Thymus (tissue), 11 donors: ENCODE data around the gene POLD2. TPM values are rescaled to one million over a fixed set of nuclear protein-coding genes. Genes with fewer than 3 reads are reported as not detected.

Experiments
- DNase-seq, 9 donors: peaks; one replicate each; pipeline ENCODE4 v3.0.0-alpha.2; 2013; ENCODE audit warnings: low spot score in 9 of 9, low read depth in 6 of 9, missing footprints in 1 of 9
- H3K27ac ChIP-seq, 2 donors: one replicate each; pipeline ENCODE4 v1.5.1; 2013; ENCODE audit warnings: control low read depth in 1 of 2, low read depth in 1 of 2, low read length in 1 of 2, mild to moderate bottlenecking in 1 of 2, moderate library complexity in 1 of 2
- H3K27me3 ChIP-seq, 2 donors: one replicate each; pipeline ENCODE4 v1.5.1; 2013; ENCODE audit warnings: low read length in 1 of 2; ENCODE audit not compliant: control insufficient read depth in 2 of 2, insufficient read depth in 1 of 2
- H3K36me3 ChIP-seq, 2 donors: one replicate each; pipeline ENCODE4 v1.5.1; 2013; ENCODE audit warnings: low read length in 1 of 2, mild to moderate bottlenecking in 1 of 2, moderate library complexity in 1 of 2; ENCODE audit not compliant: control insufficient read depth in 2 of 2, insufficient read depth in 2 of 2
- H3K4me1 ChIP-seq, 2 donors: one replicate each; pipeline ENCODE4 v1.5.1; 2013; ENCODE audit warnings: low read length in 2 of 2; ENCODE audit not compliant: control insufficient read depth in 2 of 2, insufficient read depth in 2 of 2
- H3K4me3 ChIP-seq, 2 donors: one replicate each; pipeline ENCODE4 v1.5.1; 2013; ENCODE audit warnings: low read length in 2 of 2, control low read depth in 1 of 2, mild to moderate bottlenecking in 1 of 2
- H3K9me3 ChIP-seq, 2 donors: one replicate each; pipeline ENCODE4 v1.5.1; 2013; ENCODE audit warnings: low read length in 1 of 2, mild to moderate bottlenecking in 1 of 2; ENCODE audit not compliant: control insufficient read depth in 2 of 2, insufficient read depth in 1 of 2
- WGBS: extraction: QIAGEN DNeasy Blood & Tissue Kit; methylation state at CpG from one replicate; pipeline ENCODE4 v1.1.7; 2013; 5-methylcytosine and 5-hydroxymethylcytosine counted together
- polyA plus RNA-seq: library from polyadenylated mRNA; stranded (reverse); fragments of 200-250 nt; gene quantifications from one replicate; pipeline ENCODE4 v1.2.3, GENCODE V29; 2013
- total RNA-seq: library from RNA; stranded (reverse); fragments of 120-200 nt; gene quantifications from one replicate; pipeline ENCODE4 v1.2.4, GENCODE V29; 2013
- donor health status: healthy.

Gene POLD2
- total and polyA plus RNA-seq, 2 donors = 44.0 to 79.6 TPM

DNA sequence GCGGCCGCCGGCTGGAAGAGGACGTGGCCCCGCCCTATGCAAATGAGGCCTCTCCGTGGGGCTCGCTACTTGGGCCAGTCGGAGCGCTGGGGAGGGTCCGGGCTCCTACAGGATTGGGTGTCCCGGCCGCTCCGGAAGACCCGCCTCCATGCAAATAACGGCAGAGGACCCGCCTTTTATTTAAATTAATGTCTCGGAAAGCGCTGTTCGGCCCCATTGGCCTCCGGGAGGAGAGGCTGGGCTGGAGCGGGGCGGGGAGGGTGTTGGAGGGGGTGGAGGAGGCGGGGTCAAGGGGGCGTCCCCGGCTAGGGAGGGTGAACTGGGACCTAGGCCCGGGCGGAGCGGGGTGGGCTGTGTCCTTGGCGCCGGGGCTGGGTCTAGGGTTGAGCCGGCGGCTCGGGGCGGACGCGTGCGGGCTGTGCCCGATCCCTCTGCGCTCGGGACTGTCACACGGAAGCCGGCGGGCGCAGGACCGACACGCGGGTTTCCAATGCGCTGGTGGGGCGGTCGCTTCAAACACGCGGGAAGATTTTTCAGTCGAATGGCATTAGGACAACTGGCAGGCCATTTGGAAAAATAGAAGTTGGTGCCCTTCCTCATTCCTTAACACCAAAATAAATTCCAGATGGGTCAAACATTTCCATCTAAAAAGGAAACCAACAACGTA lies 40.7 kb downstream of the POLD2 start:
- under 1% methylated on average over 54 of the region's 54 CpGs for WGBS
- Histone ChIP-seq H3K9me3 (peaks cover 0 to 4% of the 10 kb centered on the region in 2 donors), H3K27ac (peak overlapping the region; percentile 74 to 90), H3K4me3 (peak overlapping the region; percentile 51 to 89), H3K4me1 (peaks cover 26 to 71% of the 10 kb centered on the region in 2 donors), H3K27me3 (no peaks in the 10 kb centered on the region), H3K36me3 (peaks cover 33 to 34% of the 10 kb centered on the region in 2 donors)
- peak; percentile 83 to 99 (median 97) for DNase-seq

DNA sequence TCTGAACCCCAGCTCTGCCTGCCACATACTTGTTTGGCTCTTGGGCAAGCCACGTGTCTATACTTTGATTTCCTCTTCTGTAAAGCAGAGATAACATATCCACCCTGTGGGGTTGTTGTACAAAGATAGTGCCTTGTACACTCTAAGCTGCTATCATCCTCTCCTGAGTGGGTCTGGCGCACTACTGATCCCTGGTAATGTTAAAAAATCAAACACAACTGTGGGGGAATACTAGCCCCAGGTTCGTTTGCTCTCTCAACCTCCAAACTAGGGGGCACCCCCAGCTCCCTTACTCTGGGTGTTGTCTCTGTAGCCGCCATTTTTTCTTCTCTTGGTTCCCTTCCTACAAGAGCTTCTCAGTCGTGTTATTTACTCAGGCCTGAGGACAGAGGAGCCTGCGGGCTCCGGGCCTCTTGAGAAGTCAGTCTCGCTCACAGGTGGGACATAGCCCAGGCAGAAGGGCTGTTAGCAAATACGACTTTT lies 42.0 kb downstream of the POLD2 start:
- peak in 2 of 9 donors; percentile 46 to 73 for DNase-seq
- no peaks in the 10 kb centered on the region for H3K27me3 ChIP-seq
- H3K9me3 ChIP-seq = peaks cover 0 to 3% of the 10 kb centered on the region in 2 donors
- H3K4me1 ChIP-seq = peaks cover 26 to 75% of the 10 kb centered on the region in 2 donors
- WGBS = 58% methylated on average over 9 of the region's 9 CpGs
- H3K27ac ChIP-seq = peak overlapping the region; percentile 78 to 97
- H3K36me3 ChIP-seq = peaks cover 46 to 48% of the 10 kb centered on the region in 2 donors
- H3K4me3 ChIP-seq = peak overlapping the region; percentile 86 to 89

DNA sequence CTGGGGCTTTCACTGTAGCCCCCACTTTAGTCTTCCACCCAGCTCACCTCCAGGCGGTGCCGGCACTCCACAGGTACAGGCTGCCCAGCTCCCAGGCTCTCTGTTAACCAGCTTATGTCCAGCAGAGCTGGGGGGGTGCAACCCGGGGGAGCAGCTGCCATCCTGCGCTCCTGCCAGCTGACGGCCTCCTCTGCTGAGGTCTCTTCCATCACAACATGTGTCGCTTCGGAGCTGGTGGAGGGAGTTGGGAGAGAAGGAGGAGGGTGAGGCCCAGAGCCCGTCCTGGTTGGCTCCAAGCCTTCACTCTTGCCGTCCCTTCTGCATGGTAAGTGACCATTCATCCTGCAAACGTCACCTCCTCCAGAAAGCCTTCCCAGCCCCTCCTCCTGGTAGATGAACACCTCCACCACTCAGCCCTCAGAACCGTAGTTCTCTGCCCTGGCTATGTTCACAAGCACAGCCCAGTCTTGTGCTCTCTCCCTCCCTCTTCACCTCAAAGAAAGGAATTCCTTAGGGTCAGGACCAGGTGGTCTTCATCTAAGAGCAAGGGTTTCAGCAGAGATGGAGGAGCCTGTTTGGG lies 42.6 kb downstream of the POLD2 start:
- Histone ChIP-seq H3K27me3 (no peaks in the 10 kb centered on the region), H3K36me3 (peaks cover 52 to 53% of the 10 kb centered on the region in 2 donors), H3K4me1 (peaks cover 26 to 72% of the 10 kb centered on the region in 2 donors), H3K27ac (peak overlapping the region; percentile 78 to 97), H3K9me3 (no peaks in the 10 kb centered on the region), H3K4me3 (peak overlapping the region; percentile 86 to 89)
- no peak for DNase-seq
- 95% methylated on average over 11 of the region's 11 CpGs for WGBS

DNA sequence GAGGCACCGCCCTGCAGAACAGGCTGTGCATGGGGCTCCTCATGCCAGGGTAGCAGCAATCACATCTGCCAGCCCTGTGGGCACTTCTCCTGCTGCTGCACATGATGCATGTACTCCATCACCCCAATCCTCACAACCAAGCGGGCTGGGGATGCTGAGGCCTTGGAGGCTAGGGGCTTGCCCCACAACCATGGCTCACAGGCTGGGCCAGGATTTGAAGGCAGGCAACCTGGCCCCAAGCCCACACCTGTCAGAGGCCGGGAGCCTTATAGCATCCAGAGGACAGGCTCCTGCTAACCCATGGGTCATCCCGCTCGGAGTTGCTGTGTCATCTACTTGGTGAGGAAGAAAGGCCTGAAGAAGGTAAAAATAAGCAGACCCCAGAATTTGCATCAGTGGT lies 43.2 kb downstream of the POLD2 start:
- no peak overlapping the region for H3K4me3 ChIP-seq
- no peak overlapping the region for H3K27ac ChIP-seq
- 97% methylated on average over 5 of the region's 5 CpGs for WGBS
- H3K4me1 ChIP-seq = peaks cover 26 to 65% of the 10 kb centered on the region in 2 donors
- H3K27me3 ChIP-seq = no peaks in the 10 kb centered on the region
- no peaks in the 10 kb centered on the region for H3K9me3 ChIP-seq
- no peak for DNase-seq
- H3K36me3 ChIP-seq = peaks cover 58 to 59% of the 10 kb centered on the region in 2 donors

DNA sequence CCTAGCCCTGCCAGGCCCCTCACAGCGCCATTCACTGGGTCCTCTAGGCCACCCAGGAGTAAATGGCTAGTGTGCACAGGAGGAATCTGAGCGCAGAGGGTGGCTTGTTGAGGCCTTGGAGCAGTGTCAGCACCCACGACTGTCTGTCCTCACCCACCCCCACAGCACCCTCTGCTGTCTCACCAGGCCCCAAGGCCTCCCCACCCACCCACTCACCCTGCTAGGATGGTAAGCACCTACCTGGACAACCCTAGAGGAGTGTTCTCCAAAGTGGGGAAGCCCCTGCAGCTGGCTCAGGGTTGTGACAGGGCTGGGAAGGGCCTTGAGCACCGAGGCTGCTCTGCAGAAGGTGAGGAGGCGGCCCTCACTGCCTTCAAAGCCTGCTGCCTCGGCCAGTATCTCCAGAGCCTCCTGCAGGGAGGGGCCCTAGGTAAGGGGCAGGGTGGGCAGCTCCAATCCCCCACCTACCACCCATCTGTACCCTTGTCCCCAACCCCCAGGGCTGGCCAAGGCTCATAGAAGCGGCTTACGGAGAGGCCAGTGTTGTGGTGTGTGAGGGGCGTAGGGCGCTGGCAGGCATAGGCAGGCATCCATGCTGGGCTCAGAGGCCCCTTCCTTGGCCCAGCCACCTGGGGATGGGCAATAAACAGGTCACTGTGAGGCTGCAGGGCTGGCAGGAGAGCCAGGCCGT lies 43.9 kb downstream of the POLD2 start:
- Histone ChIP-seq H3K36me3 (peaks cover 61% of the 10 kb centered on the region in 2 donors), H3K27me3 (no peaks in the 10 kb centered on the region), H3K4me1 (peaks cover 25 to 59% of the 10 kb centered on the region in 2 donors), H3K9me3 (no peaks in the 10 kb centered on the region), H3K27ac (no peak overlapping the region), H3K4me3 (no peak overlapping the region)
- DNase-seq = no peak
- WGBS = 93% methylated on average over 11 of the region's 11 CpGs

DNA sequence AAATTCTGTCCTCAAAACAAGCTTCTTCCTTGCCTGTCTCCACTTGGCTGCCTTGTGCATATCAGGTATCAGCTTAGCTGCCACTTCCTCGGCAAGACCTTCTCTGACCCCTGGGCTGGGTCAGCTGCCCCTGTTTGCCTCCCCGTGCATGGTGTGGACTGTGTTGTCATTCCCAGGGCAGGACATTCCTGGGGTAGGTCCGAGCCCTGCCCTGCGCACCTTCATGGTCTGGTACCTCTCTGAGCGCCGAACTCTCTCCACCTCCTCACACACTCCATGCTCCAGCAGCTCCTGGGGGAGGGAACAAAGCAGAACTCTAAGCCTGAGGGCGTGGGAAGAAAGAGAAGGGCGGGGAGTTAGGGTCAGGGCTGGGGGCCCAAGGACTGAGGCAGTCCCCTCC lies 44.8 kb downstream of the POLD2 start:
- DNase-seq = no peak
- Histone ChIP-seq H3K27me3 (no peaks in the 10 kb centered on the region), H3K27ac (peak overlapping the region in 1 of 2 donors; percentile 9), H3K4me1 (peaks cover 15 to 59% of the 10 kb centered on the region in 2 donors), H3K36me3 (peaks cover 70 to 71% of the 10 kb centered on the region in 2 donors), H3K9me3 (no peaks in the 10 kb centered on the region), H3K4me3 (no peak overlapping the region)
- 96% methylated on average over 8 of the region's 8 CpGs for whole genome bisulfite sequencing

DNA sequence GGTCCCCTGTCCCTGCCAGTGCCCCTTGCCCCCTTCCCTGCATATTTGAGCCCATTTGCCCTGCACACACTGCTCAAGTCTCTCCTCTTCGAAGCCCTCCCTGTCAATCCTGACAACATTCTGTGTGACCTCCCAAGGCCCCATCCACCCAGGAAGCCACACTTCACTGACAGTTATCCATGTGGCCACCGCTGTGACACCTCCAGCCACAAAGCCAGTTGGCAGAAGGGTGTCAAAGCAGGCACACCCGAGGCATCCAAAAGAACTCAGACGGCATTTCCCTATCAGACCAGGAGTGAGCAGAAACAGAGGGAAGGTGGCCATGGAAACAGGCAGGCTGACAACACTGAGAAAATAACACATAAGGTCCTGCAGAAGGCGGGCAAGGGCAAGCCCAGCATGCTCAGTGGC lies 45.7 kb downstream of the POLD2 start:
- H3K36me3 ChIP-seq = peaks cover 79% of the 10 kb centered on the region in 2 donors
- DNase-seq = no peak
- H3K4me1 ChIP-seq = peaks cover 17 to 64% of the 10 kb centered on the region in 2 donors

DNA sequence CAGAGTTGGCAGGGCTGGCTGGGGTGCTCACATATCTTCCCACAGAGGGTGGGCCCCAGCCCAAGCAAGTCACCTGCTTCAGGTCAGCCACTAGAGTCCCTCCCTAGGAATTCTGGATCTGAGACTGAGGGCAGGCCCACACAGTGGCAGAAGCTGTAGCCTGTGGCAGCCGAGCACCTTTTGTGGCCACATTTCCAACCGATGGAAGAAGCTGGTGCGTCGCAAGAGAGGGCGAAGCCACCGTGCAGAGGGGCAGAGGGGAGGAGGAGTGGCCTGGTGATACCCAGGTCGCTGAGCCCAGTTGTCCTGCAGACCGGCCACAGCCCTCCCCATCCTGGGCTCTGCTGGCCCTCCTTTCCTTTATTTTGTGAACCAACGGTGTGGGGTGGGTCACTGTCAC lies 46.3 kb downstream of the POLD2 start:
- WGBS = 91% methylated on average over 9 of the region's 9 CpGs
- no peaks in the 10 kb centered on the region for H3K27me3 ChIP-seq

More for the DNA sequence above, 45.7 kb downstream of the POLD2 start:
- H3K9me3 ChIP-seq = no peaks in the 10 kb centered on the region
- 84% methylated on average over 5 of the region's 5 CpGs for whole genome bisulfite sequencing
- peak overlapping the region in 1 of 2 donors; percentile 25 for H3K27ac ChIP-seq
- no peak overlapping the region for H3K4me3 ChIP-seq
- no peaks in the 10 kb centered on the region for H3K27me3 ChIP-seq

More for the DNA sequence above, 46.3 kb downstream of the POLD2 start:
- Histone ChIP-seq H3K4me1 (peaks cover 23 to 71% of the 10 kb centered on the region in 2 donors), H3K4me3 (no peak overlapping the region), H3K27ac (no peak overlapping the region), H3K36me3 (peaks cover 85% of the 10 kb centered on the region in 2 donors), H3K9me3 (no peaks in the 10 kb centered on the region)
- DNase-seq = no peak
